GM23338 (cell line): Measurements from ENCODE around the gene VWCE. TPM values are rescaled to one million over a fixed set of nuclear protein-coding genes. Genes with fewer than 3 reads are reported as not detected.

Experiments
- ATAC-seq: fragments of 200-7000 bp; cut with Tn5 transposase; 3 replicates; pipeline ENCODE4 v1.9.1; 2020
- DNase-seq: peaks from one replicate; pipeline ENCODE4 v3.0.0-alpha.2; 2015; ENCODE audit warnings: low spot score
- H2AFZ ChIP-seq: fragments of 200-600 bp; sonication (generic); 2 replicates; pipeline ENCODE4 v1.8.0; 2016; ENCODE audit warnings: antibody characterized with exemption, mild to moderate bottlenecking, moderate library complexity
- H3F3A ChIP-seq: fragments of 200-600 bp; sonication (generic); replicated peaks from 2 replicates; pipeline ENCODE4 v1.8.0; 2017; ENCODE audit warnings: antibody characterized with exemption, mixed run types, low read depth
- H3K27ac ChIP-seq: fragments of 200-600 bp; sonication (generic); 2 replicates; pipeline ENCODE4 v1.6.1; 2016; ENCODE audit warnings: low read depth
- H3K27me3 ChIP-seq: fragments of 200-600 bp; sonication (generic); 2 replicates; pipeline ENCODE4 v1.8.0; 2016; ENCODE audit warnings: mild to moderate bottlenecking, mixed run types, moderate library complexity; ENCODE audit not compliant: insufficient read depth
- H3K36me3 ChIP-seq: fragments of 200-600 bp; sonication (generic); 2 replicates; pipeline ENCODE4 v1.8.0; 2016; ENCODE audit warnings: mild to moderate bottlenecking; ENCODE audit not compliant: insufficient read depth
- H3K4me1 ChIP-seq: fragments of 200-600 bp; sonication (generic); 2 replicates; pipeline ENCODE4 v1.8.0; 2016; ENCODE audit warnings: mild to moderate bottlenecking, moderate library complexity; ENCODE audit not compliant: insufficient read depth
- H3K4me2 ChIP-seq: fragments of 200-600 bp; sonication (generic); 2 replicates; pipeline ENCODE4 v1.7.1; 2017; ENCODE audit warnings: mixed run types
- H3K4me3 ChIP-seq: fragments of 200-600 bp; sonication (generic); 2 replicates; pipeline ENCODE4 v1.6.1; 2016; ENCODE audit warnings: mixed run types
- H3K79me2 ChIP-seq: fragments of 200-600 bp; sonication (generic); replicated peaks from 2 replicates; pipeline ENCODE4 v1.8.0; 2017; ENCODE audit warnings: mild to moderate bottlenecking; ENCODE audit not compliant: insufficient read depth
- H3K9me2 ChIP-seq: fragments of 200-600 bp; sonication (generic); 2 replicates; pipeline ENCODE4 v1.8.0; 2017; ENCODE audit not compliant: insufficient read depth
- H4K20me1 ChIP-seq: fragments of 200-600 bp; sonication (generic); replicated peaks from 2 replicates; pipeline ENCODE4 v1.8.0; 2017; ENCODE audit warnings: mild to moderate bottlenecking; ENCODE audit not compliant: insufficient read depth
- H3K27ac Mint-ChIP-seq: 2 replicates; pipeline ENCODE4 v1.8.0; 2020; ENCODE audit warnings: inconsistent platforms, mild to moderate bottlenecking, moderate library complexity, mixed read lengths
- H3K27me3 Mint-ChIP-seq: 3 replicates; pipeline ENCODE4 v1.8.0; 2022; ENCODE audit warnings: low read depth, mild to moderate bottlenecking, moderate library complexity, mixed read lengths, inconsistent platforms; ENCODE audit not compliant: insufficient read depth, poor library complexity
- H3K36me3 Mint-ChIP-seq: 3 replicates; pipeline ENCODE4 v1.8.0; 2021; ENCODE audit warnings: low read depth, mild to moderate bottlenecking, inconsistent platforms, moderate library complexity, mixed read lengths
- H3K4me1 Mint-ChIP-seq: 3 replicates; pipeline ENCODE4 v1.8.0; 2020; ENCODE audit warnings: mild to moderate bottlenecking, inconsistent platforms, mixed read lengths
- H3K4me3 Mint-ChIP-seq: 3 replicates; pipeline ENCODE4 v1.8.0; 2021; ENCODE audit warnings: moderate library complexity, mild to moderate bottlenecking, inconsistent platforms, mixed read lengths
- H3K9me3 Mint-ChIP-seq: 3 replicates; pipeline ENCODE4 v1.8.0; 2020; ENCODE audit warnings: moderate library complexity, mild to moderate bottlenecking, inconsistent platforms, mixed read lengths
- CREB1 ChIP-seq: fragments of 250-450 bp; sonication (Bioruptor Pico); IDR thresholded peaks from 2 replicates; pipeline ENCODE4 v1.5.0; 2020; ENCODE audit warnings: low read depth, mild to moderate bottlenecking, moderate library complexity
- EZH2 ChIP-seq: fragments of 200-600 bp; sonication (generic); IDR thresholded peaks from one replicate; pipeline ENCODE4 v1.8.0; 2017; ENCODE audit warnings: antibody characterized with exemption, mild to moderate bottlenecking, low read depth; ENCODE audit not compliant: unreplicated experiment
- EZH2phosphoT487 ChIP-seq: fragments of 200-600 bp; sonication (generic); IDR thresholded peaks from one replicate; pipeline ENCODE4 v1.8.1; 2018; ENCODE audit warnings: antibody characterized with exemption; ENCODE audit not compliant: unreplicated experiment
- JUNB ChIP-seq: IDR thresholded peaks from one replicate; pipeline ENCODE4 v1.6.1; 2016; ENCODE audit warnings: antibody characterized with exemption; ENCODE audit not compliant: unreplicated experiment
- NANOG ChIP-seq: IDR thresholded peaks from 2 replicates; pipeline ENCODE4 v1.6.1; 2016; ENCODE audit warnings: antibody characterized with exemption, borderline replicate concordance
- POLR2AphosphoS5 ChIP-seq: IDR thresholded peaks from 2 replicates; pipeline ENCODE4 v1.6.1; 2016; ENCODE audit warnings: antibody characterized with exemption, low read depth
- STAT1 ChIP-seq: IDR thresholded peaks from one replicate; pipeline ENCODE4 v1.6.1; 2016; ENCODE audit warnings: antibody characterized with exemption; ENCODE audit not compliant: unreplicated experiment
- ZNF114 ChIP-seq: fragments of 250-450 bp; sonication (Bioruptor Pico); IDR thresholded peaks from 2 replicates; pipeline ENCODE4 v1.5.0; 2020; ENCODE audit warnings: mild to moderate bottlenecking, moderate library complexity
- ZNF331 ChIP-seq: fragments of 250-450 bp; sonication (Bioruptor Pico); IDR thresholded peaks from 2 replicates; pipeline ENCODE4 v1.5.0; 2020; ENCODE audit warnings: low read depth, mild to moderate bottlenecking, moderate library complexity
- ZNF462 ChIP-seq: fragments of 250-450 bp; sonication (Bioruptor Pico); IDR thresholded peaks from 2 replicates; pipeline ENCODE4 v1.5.0; 2020; ENCODE audit warnings: mild to moderate bottlenecking, moderate library complexity
- polyA plus RNA-seq: library from polyadenylated mRNA; unstranded; fragments of >200 nt; fragmentation: Nextera tagmentation; extraction: Ambion mirVana; gene quantifications from 2 replicates; pipeline ENCODE4 v1.2.1, GENCODE V29; 2016
- total RNA-seq: library from RNA; depleted of rRNA; stranded (reverse); fragments of >200 nt; shearing (Covaris generic); gene quantifications from 2 replicates; pipeline ENCODE4 v1.2.3, GENCODE V29; 2014
- TF ChIP-seq, protein P1 (sequence below), 2 experiments: fragments of 200-600 bp in 1 of 2; sonication (generic) in 1 of 2; conservative IDR thresholded peaks; 2 replicates each; pipeline versions ENCODE4 v1.5.1 to v1.6.1; 2016 to 2017; ENCODE audit warnings: antibody characterized with exemption in 2 of 2, low read depth in 2 of 2, mild to moderate bottlenecking in 2 of 2, moderate library complexity in 1 of 2
- TF ChIP-seq, protein P2 (sequence below): IDR thresholded peaks from 2 replicates; pipeline ENCODE4 v1.6.1; 2016; ENCODE audit warnings: antibody characterized with exemption
- TF ChIP-seq, protein P3 (sequence below): IDR thresholded peaks from one replicate; pipeline ENCODE4 v1.6.1; 2018; ENCODE audit warnings: antibody characterized with exemption; ENCODE audit not compliant: unreplicated experiment

The VWCE gene
- total and polyA plus RNA-seq, 2 experiments from 2014 or later: 9.9 to 16.9 TPM

DNA sequence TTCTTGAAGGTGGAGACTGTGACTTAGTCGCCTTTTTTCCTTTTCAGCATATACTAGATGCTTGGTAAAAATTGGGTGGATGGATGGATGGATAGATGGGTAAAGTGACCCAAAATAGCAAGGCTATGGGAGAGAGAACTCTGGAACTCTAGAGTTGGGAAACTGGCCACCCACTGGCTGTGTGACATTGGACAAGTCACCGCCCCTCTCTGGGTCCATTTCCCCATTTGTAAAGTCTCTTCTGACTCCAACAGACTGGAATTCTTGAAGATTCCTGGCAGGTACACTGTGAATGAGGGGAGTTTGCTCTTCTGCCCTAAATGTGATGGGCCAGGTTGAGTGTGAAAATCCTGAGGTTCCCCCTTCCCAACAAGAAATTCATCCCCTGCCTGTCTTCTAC is 45.9 kb upstream of the VWCE start:
- DNase-seq (no peak), ATAC-seq (no peak)
- Histone ChIP-seq H3K36me3 (no peaks in the 10 kb centered on the region), H3K4me3 (no peak overlapping the region), H3K79me2 (no peaks in the 10 kb centered on the region), H3K27ac (no peak overlapping the region), H3K9me2 (no peaks in the 10 kb centered on the region), H4K20me1 (no peaks in the 10 kb centered on the region), H3K27me3 (no peaks in the 10 kb centered on the region), H2AFZ (no peak overlapping the region), H3F3A (peaks cover 2% of the 10 kb centered on the region; the same call in 1 of the 2 replicates), H3K4me2 (no peak overlapping the region), H3K4me1 (peaks cover 1% of the 10 kb centered on the region; the same call in 1 of the 2 replicates)
- Mint-ChIP-seq H3K4me1 (peaks cover 7% of the 10 kb centered on the region), H3K27me3 (peaks cover 8% of the 10 kb centered on the region), H3K4me3 (no peak overlapping the region), H3K9me3 (no peaks in the 10 kb centered on the region), H3K36me3 (peaks cover 11% of the 10 kb centered on the region; the same call in 2 of the 3 replicates), H3K27ac (no peak overlapping the region)
- no peak for TF ChIP-seq EZH2
- no peak for TF ChIP-seq CREB1 (CRISPR knock-in tag)
- no peak for TF ChIP-seq NANOG
- TF ChIP-seq, protein P1, sequence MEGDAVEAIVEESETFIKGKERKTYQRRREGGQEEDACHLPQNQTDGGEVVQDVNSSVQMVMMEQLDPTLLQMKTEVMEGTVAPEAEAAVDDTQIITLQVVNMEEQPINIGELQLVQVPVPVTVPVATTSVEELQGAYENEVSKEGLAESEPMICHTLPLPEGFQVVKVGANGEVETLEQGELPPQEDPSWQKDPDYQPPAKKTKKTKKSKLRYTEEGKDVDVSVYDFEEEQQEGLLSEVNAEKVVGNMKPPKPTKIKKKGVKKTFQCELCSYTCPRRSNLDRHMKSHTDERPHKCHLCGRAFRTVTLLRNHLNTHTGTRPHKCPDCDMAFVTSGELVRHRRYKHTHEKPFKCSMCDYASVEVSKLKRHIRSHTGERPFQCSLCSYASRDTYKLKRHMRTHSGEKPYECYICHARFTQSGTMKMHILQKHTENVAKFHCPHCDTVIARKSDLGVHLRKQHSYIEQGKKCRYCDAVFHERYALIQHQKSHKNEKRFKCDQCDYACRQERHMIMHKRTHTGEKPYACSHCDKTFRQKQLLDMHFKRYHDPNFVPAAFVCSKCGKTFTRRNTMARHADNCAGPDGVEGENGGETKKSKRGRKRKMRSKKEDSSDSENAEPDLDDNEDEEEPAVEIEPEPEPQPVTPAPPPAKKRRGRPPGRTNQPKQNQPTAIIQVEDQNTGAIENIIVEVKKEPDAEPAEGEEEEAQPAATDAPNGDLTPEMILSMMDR (conservative IDR thresholded peaks at IDR 0.05; ENCODE audit: low read depth in 2 of 2): no peak
- TF ChIP-seq ZNF114 (CRISPR knock-in tag): no peak
- no peak for TF ChIP-seq EZH2phosphoT487
- no peak for TF ChIP-seq POLR2AphosphoS5
- no peak for TF ChIP-seq JUNB
- no peak for TF ChIP-seq ZNF462 (CRISPR knock-in tag)
- no peak for TF ChIP-seq STAT1
- TF ChIP-seq, protein P2, sequence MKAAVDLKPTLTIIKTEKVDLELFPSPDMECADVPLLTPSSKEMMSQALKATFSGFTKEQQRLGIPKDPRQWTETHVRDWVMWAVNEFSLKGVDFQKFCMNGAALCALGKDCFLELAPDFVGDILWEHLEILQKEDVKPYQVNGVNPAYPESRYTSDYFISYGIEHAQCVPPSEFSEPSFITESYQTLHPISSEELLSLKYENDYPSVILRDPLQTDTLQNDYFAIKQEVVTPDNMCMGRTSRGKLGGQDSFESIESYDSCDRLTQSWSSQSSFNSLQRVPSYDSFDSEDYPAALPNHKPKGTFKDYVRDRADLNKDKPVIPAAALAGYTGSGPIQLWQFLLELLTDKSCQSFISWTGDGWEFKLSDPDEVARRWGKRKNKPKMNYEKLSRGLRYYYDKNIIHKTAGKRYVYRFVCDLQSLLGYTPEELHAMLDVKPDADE: no peak
- TF ChIP-seq, protein P3, sequence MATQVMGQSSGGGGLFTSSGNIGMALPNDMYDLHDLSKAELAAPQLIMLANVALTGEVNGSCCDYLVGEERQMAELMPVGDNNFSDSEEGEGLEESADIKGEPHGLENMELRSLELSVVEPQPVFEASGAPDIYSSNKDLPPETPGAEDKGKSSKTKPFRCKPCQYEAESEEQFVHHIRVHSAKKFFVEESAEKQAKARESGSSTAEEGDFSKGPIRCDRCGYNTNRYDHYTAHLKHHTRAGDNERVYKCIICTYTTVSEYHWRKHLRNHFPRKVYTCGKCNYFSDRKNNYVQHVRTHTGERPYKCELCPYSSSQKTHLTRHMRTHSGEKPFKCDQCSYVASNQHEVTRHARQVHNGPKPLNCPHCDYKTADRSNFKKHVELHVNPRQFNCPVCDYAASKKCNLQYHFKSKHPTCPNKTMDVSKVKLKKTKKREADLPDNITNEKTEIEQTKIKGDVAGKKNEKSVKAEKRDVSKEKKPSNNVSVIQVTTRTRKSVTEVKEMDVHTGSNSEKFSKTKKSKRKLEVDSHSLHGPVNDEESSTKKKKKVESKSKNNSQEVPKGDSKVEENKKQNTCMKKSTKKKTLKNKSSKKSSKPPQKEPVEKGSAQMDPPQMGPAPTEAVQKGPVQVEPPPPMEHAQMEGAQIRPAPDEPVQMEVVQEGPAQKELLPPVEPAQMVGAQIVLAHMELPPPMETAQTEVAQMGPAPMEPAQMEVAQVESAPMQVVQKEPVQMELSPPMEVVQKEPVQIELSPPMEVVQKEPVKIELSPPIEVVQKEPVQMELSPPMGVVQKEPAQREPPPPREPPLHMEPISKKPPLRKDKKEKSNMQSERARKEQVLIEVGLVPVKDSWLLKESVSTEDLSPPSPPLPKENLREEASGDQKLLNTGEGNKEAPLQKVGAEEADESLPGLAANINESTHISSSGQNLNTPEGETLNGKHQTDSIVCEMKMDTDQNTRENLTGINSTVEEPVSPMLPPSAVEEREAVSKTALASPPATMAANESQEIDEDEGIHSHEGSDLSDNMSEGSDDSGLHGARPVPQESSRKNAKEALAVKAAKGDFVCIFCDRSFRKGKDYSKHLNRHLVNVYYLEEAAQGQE: no peak
- TF ChIP-seq ZNF331 (CRISPR knock-in tag): no peak
